PC-3 (cell line): ENCODE data around the gene AJAP1. TPM values are rescaled to one million over a fixed set of nuclear protein-coding genes. Genes with fewer than 3 reads are reported as not detected.

ENCODE experiments used
- ATAC-seq: fragments of 200-7000 bp; cut with Tn5 transposase; 2 replicates; pipeline ENCODE4 v1.9.1; 2020; ENCODE audit warnings: mild to moderate bottlenecking, moderate library complexity
- BruUV-seq: library from RNA; stranded (reverse); fragments of 400-500 nt; replicated peaks from 2 replicates; lab custom pipeline; 2021; lab: Mats Ljungman, UMichigan
- CTCF ChIA-PET: fragments of 300-600 bp; sonication (Branson Sonifier 250); formaldehyde crosslinking; loops from one replicate; lab custom pipeline; 2022; ENCODE audit warnings: antibody characterized with exemption; lab: Charles Lee
- POLR2A ChIA-PET: fragments of 300-600 bp; sonication (Branson Sonifier 250); formaldehyde crosslinking; loops from one replicate; lab custom pipeline; 2022; ENCODE audit warnings: antibody characterized with exemption; ENCODE audit not compliant: unreplicated experiment; lab: Charles Lee
- DNase-seq: peaks from one replicate; pipeline ENCODE4 v3.0.0-alpha.2; 2015
- H2AFZ ChIP-seq: fragments of 300-600 bp; sonication (generic); 2 replicates; pipeline ENCODE4 v1.6.0; 2016; ENCODE audit warnings: antibody characterized with exemption, low read length
- H3F3A ChIP-seq: fragments of 300-600 bp; sonication (generic); one replicate; pipeline ENCODE4 v1.6.0; 2017; ENCODE audit warnings: antibody characterized with exemption, low read length, control low read depth, mild to moderate bottlenecking; ENCODE audit not compliant: unreplicated experiment
- H3K27ac ChIP-seq: fragments of 300-600 bp; sonication (generic); 2 replicates; pipeline ENCODE4 v1.5.1; 2016; ENCODE audit warnings: mild to moderate bottlenecking, low read length
- H3K27me3 ChIP-seq: fragments of 300-600 bp; sonication (generic); 2 replicates; pipeline ENCODE4 v1.6.1; 2016; ENCODE audit warnings: low read length, mixed read lengths
- H3K36me3 ChIP-seq: fragments of 300-600 bp; sonication (generic); 2 replicates; pipeline ENCODE4 v1.6.1; 2016; ENCODE audit warnings: low read depth, mixed run types, low read length, mixed read lengths
- H3K4me1 ChIP-seq: fragments of 300-600 bp; sonication (generic); 2 replicates; pipeline ENCODE4 v1.5.1; 2016; ENCODE audit warnings: low read length; ENCODE audit not compliant: insufficient read depth
- H3K4me2 ChIP-seq: fragments of 300-600 bp; sonication (generic); 2 replicates; pipeline ENCODE4 v1.6.0; 2016; ENCODE audit warnings: low read length
- H3K4me3 ChIP-seq: fragments of 300-600 bp; sonication (generic); 2 replicates; pipeline ENCODE4 v1.5.1; 2016; ENCODE audit warnings: mild to moderate bottlenecking, low read length, mixed read lengths
- H3K79me2 ChIP-seq: fragments of 300-600 bp; sonication (generic); 2 replicates; pipeline ENCODE4 v1.6.1; 2017; ENCODE audit warnings: low read length, mixed read lengths
- H3K9ac ChIP-seq: fragments of 300-600 bp; sonication (generic); 2 replicates; pipeline ENCODE4 v1.6.0; 2016; ENCODE audit warnings: mild to moderate bottlenecking, low read length
- H3K9me2 ChIP-seq: fragments of 300-600 bp; sonication (generic); replicated peaks from 2 replicates; pipeline ENCODE4 v1.6.1; 2016; ENCODE audit warnings: mixed run types, low read length, mixed read lengths
- H3K9me3 ChIP-seq: fragments of 300-600 bp; sonication (generic); 2 replicates; pipeline ENCODE4 v1.6.1; 2016; ENCODE audit warnings: low read length, mixed read lengths
- H4K20me1 ChIP-seq: fragments of 300-600 bp; sonication (generic); 2 replicates; pipeline ENCODE4 v1.6.1; 2016; ENCODE audit warnings: low read length, mixed read lengths
- CTCF ChIP-seq: fragments of 300-600 bp; sonication (generic); conservative IDR thresholded peaks from 2 replicates; pipeline ENCODE4 v1.5.1; 2017; ENCODE audit warnings: antibody characterized with exemption, low read depth, mild to moderate bottlenecking, low read length
- EZH2 ChIP-seq: fragments of 300-600 bp; sonication (generic); IDR thresholded peaks from one replicate; pipeline ENCODE4 v1.6.1; 2017; ENCODE audit warnings: antibody characterized with exemption, mild to moderate bottlenecking, low read length; ENCODE audit not compliant: unreplicated experiment
- EZH2phosphoT487 ChIP-seq: fragments of 300-600 bp; sonication (generic); IDR thresholded peaks from 2 replicates; pipeline ENCODE4 v1.6.1; 2018; ENCODE audit warnings: mild to moderate bottlenecking, antibody characterized with exemption, low read length, borderline replicate concordance
- intact Hi-C: fragments of 100-400 bp; cut with micrococcal nuclease; formaldehyde crosslinking; loops from 2 replicates; pipeline ENCODE4 v1.9.0; 2023
- total RNA-seq: library from RNA; depleted of rRNA; stranded (reverse); fragments of >200 nt; gene quantifications from 2 replicates; pipeline ENCODE4 v1.2.3, GENCODE V29; 2014

AJAP1 gene
- total RNA-seq, 1 experiment from 2014 or later, result not detected

- Histone ChIP-seq H3K4me2 (no peak overlapping the region), H2AFZ (no peak overlapping the region), H3K9ac (no peak overlapping the region), H3F3A (no peaks in the 10 kb centered on the region), H3K36me3 (no peaks in the 10 kb centered on the region), H3K27ac (no peak overlapping the region), H4K20me1 (no peaks in the 10 kb centered on the region), H3K79me2 (no peaks in the 10 kb centered on the region), H3K4me3 (no peak overlapping the region), H3K9me2 (no peaks in the 10 kb centered on the region), H3K4me1 (peaks cover 10% of the 10 kb centered on the region; the same call in 1 of the 2 replicates), H3K27me3 (peaks cover 44% of the 10 kb centered on the region), H3K9me3 (no peaks in the 10 kb centered on the region)
- TF ChIP-seq EZH2phosphoT487 (no peak), CTCF (no peak), EZH2 (no peak)
- CTCF ChIA-PET, result interaction anchor here (0.5 kb wide), 1 partner anchor 418 kb away, joined by 5 read pairs; no protein-coding TSS in a partner anchor
- POLR2A ChIA-PET, result no interaction called here
- DNase-seq (no peak), ATAC-seq (no peak)
- intact Hi-C loops, result loop anchor here (10.0 kb wide), 1 partner anchor 750 kb away; the partner anchor contains the start of gene C1orf174
- BruUV-seq, result no TSS peak
Observed at GRCh38 chr1:4654764-4655673, 610 bp downstream of the AJAP1 start.

GRCh38 chr1:4655674-4656532 lies 1.5 kb downstream of the AJAP1 start:
- Histone ChIP-seq H3K27me3 (peaks cover 53% of the 10 kb centered on the region), H3K9ac (no peak overlapping the region), H3K9me3 (no peaks in the 10 kb centered on the region), H4K20me1 (no peaks in the 10 kb centered on the region), H2AFZ (no peak overlapping the region), H3K4me2 (no peak overlapping the region), H3K4me1 (0 out of 2 replicates have a peak, but pooled peaks cover 3% of the 10 kb centered on the region), H3K79me2 (no peaks in the 10 kb centered on the region), H3K4me3 (no peak overlapping the region), H3K36me3 (no peaks in the 10 kb centered on the region), H3F3A (no peaks in the 10 kb centered on the region), H3K27ac (no peak overlapping the region), H3K9me2 (no peaks in the 10 kb centered on the region)
- intact Hi-C loops, result loop anchor here (10.0 kb wide), 1 partner anchor 751 kb away; the partner anchor contains the start of gene C1orf174
- ChIA-PET CTCF (interaction anchor here (0.5 kb wide), 1 partner anchor 417 kb away, joined by 5 read pairs; no protein-coding TSS in a partner anchor), POLR2A (no interaction called here)
- TF ChIP-seq EZH2phosphoT487 (no peak; the same call in 1 of the 2 replicates), CTCF (peak; percentile 63), EZH2 (no peak)
- ATAC-seq (peak; percentile 58), DNase-seq (peak; percentile 27)
- no TSS peak for BruUV-seq
